Fibroblast of skin of scalp (primary cell): ENCODE measurements around the gene NUP50.
A peak's percentile ranks its signal among the peaks of the same experiment; 100 is the strongest.
"Not testable (repeated sequence)": the region's sequence is repeated elsewhere in the genome, so short reads cannot be mapped to it uniquely, and the experiment has no call there.

Experiments
- DNase-seq: peaks from one replicate; pipeline ENCODE4 v3.0.0-alpha.2; 2013

Gene NUP50

GRCh38 chr22:45162531-45162930, 1.2 kb upstream of the NUP50 start:
- no peak for DNase-seq

DNA sequence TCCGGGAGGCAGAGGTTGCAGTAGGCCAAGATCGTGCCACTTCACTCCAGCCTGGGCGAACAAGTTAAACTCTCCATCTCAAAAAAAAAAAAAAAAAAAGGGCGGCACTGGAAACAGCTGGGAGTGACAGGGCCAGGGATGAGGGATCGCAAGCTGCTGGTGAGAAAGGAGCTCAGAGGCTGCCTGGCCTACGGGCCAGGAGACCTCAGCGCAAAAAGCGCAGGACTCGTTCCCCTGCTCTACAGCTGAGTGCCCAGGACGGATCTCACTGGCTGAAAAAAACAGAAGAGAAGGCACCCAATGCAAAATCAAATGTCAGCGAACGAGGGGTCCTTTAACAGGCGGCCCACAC, 650 bp upstream of the NUP50 start:
- DNase-seq: peak; percentile 39

DNA sequence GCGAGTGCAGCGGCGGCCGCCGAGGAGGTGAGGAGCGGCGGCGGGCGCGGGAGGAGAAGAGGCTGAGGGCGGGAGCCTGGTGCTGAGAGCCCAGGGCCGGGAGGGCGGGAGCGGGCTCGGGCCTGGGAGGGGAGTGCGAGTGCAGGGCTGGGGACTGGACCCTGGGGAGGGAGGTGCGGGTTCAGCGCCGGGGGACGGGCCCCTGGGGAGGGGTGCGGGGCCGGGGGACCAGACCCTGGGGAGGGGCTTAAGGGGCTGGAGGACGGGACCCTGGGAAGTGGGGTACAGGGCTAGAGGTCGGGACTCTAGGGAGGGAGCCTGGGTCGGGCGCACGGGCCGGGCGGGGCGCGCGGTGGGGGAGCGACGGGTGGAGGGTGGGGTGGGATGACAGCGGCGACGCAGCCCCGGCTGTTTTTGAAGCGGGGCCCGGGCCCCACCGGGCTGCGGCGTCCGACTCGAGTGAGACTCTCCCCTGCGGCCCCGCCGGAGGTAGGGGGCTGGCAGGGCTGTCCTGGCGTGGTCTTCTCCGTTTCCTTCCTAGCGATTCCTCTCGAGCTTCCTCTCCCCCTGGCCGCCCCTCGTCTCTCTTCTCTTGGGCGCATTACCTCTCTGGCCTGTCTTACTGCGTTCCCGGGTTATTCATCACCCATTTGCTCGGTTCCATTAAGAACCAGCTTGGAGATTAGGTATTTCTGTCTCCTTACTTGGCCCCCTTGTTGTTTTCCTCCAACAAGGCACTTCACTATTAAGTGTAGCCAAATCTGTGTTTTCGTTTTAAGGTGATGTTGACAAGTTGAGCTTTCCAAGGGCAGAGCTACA, 754 bp downstream of the NUP50 start:
- no peak for DNase-seq

DNA sequence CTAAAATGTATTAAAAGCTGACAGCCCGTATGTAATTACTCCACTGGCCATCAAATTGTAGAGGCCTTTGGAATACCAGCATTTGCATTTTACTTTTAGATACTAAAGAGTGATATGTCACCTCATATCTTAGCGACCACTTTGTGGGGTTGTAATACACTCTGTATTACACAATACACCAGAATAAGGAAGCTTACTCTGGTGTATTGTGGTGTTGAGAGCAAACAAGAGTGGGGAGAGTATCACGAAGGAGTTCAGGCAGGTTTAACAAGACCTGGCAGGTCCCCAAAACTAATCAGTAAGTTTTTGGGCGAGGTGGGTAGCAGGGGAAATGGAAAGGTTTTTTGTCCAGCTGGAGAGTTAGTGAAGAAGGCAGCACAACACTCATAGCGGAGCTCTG, 3.2 kb downstream of the NUP50 start:
- DNase-seq: no peak

GRCh38 chr22:45169591-45170466, 6.1 kb downstream of the NUP50 start:
- no peak for DNase-seq

DNA sequence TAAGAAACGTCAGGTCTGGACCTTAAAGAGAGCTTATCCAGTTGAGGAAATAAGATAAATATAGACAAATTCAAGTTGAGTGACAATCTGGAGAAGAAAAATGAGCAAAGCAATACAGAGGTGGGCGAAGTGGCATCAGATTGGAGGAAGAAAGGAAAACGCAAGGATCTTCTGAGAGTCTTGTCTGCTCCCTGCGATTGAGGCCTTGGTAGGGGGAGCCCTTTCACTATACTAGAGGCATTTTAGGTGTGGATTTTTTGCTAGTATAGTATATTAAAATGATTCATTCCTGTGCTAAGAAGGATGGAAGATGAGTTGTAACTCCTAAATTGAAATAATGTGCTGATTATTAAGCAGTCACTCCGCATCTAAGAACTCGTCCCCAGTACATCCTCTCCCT, 8.1 kb downstream of the NUP50 start:
- no peak for DNase-seq

GRCh38 chr22:45172881-45173585, 9.3 kb downstream of the NUP50 start:
- no peak for DNase-seq

DNA sequence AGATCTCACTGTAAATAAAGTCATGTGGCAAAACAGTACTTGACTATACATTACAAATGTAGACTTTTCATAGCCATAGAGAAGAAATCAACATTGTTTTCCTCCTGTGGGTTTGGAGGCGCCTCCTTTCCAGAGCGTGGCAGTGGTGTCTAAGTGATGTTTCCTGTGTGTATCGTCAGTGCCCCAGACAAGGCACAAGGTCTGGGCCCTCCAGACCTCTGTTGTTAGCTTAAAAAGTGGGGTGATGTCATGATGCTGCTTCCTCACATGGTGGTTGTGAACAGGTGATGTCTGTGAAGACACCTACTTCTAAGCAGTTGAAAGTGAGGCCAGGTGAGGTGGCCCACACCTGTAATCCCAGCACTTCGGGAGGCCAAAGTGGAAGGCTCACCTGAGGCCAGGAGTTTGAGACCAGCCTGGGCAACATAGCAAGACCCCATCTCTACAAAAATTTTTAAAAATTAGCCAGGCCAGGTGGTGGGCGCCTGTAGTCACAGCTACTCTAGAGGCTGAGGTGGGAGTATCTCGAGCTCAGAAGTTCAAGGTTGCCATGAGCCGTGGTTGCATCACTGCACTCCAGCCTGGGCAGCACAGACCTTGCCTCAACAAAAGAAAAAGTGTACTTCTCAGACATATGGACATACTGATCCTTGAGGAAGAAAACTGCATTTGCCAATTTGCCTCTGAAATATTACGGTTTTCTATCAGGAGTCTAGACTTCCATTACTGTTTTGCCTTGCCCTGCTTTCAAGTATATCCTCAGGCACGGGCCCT, 15.7 kb downstream of the NUP50 start:
- no peak for DNase-seq

DNA sequence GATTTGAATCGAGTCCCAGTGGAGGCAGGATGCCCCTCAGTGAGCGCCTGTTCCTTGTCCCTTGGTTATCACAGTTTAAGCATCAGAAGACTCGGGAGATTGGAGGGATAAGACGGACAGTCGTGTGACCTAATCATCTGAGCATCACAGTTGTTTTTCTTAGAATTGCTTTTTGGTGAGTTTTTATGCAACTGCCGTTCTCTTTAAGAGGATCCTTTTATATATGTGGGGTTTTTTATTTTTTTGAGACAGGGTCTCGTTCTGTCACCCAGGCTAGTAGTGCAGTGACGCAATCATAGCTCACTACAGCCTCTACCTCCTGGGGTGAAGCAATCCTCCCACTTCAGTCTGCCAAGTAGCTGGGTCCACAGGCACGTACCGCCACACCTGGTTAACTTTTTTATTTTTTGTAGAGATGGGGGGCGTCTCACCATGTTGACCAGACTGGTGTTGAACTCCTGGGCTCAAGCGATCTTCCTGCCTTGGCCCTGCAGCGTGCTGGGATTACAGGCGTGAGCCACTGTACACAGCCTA, 16.5 kb downstream of the NUP50 start:
- no peak for DNase-seq

DNA sequence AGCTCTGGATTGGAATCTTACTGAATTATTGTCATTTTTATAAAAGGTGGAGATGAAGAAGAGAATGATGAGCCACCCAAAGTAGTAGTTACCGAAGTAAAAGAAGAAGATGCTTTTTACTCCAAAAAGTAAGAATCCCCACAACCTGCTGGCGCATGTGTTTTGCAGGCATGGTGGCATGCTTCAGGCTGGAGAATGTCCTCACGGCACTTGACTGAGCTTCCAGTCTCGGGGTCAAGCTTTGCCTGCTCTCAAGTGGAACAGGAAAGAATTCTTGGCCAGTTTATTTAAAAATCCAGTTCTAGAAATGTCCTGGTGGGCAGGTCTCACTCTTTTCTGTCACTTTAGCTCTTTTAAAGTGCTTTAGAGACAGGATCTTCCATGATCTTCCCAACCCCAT, 17.5 kb downstream of the NUP50 start:
- no peak for DNase-seq

DNA sequence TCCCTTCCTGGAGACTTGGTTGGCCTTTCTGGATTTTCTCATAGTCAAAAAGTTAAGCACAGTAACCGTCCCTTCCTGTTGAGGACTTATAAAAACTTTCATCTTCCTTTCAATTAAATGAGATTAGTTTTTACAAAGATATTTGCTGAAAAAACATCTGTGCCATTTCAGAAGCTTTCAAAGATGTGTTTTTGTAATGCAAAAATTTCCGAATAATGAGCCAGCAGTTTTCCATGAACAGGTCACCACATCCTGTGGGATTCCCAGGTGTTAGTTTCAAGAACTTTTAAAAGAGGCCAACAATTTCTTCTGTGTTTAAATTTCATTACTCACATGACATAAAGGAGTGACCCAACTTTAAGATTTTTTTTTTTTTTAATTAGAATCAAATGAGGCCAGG, 18.0 kb downstream of the NUP50 start:
- no peak for DNase-seq

DNA sequence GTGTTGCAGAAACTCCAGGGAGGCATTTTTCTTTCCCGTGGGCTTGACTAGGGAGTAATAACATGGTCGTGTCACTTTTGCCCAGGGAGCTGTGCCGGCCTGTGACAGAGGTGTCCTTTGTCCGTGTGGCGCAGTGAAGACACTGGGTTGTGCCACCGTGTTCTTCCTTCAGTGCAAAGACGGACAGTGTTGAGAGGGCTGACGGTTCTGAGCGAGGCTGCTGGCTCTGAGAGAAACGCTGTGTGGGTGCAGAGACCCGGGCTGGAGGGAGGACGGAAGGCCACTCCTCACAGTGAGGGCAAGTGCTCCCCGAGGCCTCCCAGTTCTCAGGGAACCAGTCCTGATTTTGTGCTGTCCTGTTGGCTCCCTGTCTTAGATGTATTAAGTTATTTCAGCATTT, 20.2 kb downstream of the NUP50 start:
- no peak for DNase-seq

DNA sequence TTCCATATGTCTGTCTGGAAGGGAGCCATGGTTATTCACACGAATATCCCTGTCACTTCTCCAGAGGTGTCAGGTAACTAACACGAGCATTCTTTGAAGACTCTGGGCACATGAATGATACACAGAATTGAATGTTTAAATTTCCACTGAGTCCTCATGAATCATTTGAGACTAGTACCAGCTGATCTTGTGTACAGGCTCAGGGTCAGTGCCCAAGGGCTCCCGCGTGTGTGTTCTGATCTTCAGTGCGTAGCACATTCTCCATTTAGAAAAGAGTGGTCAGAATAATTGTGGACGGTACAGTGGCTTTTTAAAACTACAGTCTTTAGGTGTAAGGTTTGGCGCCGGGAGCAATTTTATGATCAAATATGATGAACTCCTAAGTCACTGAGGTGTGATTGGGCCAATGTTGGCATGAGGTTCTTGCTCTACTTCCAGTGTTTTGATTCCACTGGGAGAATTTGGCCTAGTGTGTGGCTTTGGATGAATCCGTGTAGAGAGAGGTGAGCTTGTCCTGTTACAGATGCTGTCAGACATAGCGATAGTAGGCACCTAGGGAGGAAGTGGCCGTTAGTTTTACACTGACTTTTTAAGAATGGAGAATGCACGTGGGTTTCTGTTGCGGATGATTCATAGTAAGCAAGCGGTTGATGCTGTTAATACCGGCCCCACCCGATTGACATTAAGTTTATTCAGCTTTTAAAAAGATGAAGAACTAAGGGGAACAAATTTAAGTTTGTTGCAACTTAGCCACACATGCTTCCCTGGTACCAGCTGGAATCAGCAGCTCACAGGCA, 22.2 kb downstream of the NUP50 start:
- DNase-seq: no peak

GRCh38 chr22:45187891-45188290, 24.2 kb downstream of the NUP50 start:
- no peak for DNase-seq

- DNase-seq: no peak
These were observed 25.1 kb downstream of the NUP50 start for GRCh38 chr22:45188779-45189178.

DNA sequence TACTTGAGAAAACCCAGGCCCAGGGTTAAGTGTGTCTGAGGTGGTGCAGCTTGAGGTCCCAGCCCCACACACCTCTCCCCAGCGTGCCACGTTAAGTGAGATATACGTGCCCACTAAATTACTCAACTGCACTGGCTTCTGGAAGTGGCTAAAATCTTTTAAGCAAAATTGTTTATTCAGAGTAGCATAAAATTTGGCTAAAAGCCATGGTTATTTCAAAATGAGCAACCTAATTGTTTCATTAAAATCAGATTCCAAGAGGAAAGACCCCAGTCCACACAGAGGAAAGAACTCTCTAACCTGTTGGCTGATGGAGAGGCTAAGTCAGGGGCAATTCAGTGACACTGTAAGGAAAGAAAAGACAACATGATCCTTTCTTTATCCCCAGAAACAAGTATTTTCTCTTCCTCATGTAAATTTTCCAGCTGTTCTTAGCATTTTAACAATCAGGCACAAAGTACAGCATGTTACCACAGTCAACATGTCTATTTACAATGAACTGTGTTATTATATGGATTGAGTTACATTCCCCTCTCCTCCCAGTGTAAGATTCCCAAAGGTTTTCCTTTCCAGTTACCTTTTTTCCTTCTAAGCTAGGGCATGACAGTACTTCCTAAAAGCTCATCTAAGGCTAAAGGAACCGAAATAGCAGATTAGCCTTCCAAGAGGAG, 26.6 kb downstream of the NUP50 start:
- no peak for DNase-seq

DNA sequence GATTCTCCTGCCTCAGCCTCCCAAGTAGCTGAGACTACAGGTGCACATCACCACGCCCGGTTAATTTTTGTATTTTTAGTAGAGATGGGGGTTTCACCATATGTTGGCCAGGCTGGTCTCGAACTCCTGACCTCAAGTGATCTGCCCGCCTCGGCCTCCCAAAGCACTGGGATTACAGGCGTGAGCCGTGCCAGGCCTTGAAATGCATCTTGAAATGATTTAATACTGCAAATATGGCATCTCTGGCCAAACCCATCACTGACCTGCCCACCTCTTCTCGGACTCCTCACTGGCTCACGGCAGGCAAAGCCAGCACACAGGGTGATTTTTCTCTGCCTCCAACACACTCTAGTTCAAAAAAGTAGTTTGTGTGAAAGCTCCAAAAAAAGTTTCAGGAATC, 28.0 kb downstream of the NUP50 start:
- DNase-seq: not testable (repeated sequence)

DNA sequence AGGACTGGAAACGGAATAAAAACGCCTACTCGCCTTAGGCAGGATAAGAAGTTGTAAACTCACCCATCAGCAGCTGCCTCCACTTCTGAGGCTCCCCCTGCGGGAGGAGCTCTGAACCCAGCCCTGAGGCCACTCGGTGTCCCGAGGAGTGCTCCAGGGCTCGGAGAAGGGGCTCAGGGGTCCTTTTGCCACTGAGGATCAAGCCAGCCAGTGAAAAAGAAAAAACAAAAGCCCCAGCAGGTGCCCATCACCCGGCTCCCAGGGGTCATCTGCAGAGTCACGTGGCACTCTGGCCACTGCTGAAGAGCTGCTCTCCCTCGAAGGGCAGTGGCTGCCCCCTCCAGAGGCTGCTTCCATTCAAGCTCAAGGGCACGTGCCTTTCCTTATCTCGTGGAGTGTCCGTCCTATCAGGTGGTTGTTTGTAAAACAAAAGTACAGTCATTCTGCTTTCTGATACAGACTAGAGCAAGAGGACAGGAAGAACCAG, 29.0 kb downstream of the NUP50 start:
- no peak for DNase-seq

GRCh38 chr22:45194686-45195085, 31.0 kb downstream of the NUP50 start:
- no peak for DNase-seq

GRCh38 chr22:45195616-45196015, 31.9 kb downstream of the NUP50 start:
- DNase-seq: no peak

- DNase-seq: no peak
These were observed 32.6 kb downstream of the NUP50 start for GRCh38 chr22:45196308-45196707.
